NCI-H1417 (cell line): ENCODE results near the gene SLC2A4RG.

Experiments used
- DNase-seq, 3 experiments: peaks; one replicate each; lab custom pipeline; 2025; lab: John Stamatoyannopoulos, UW

Gene SLC2A4RG

GRCh38 chr20:63752411-63753101, 13.0 kb downstream of the SLC2A4RG start:
- DNase-seq: peak in 1 of 3 experiments; percentile 53

- no peak for DNase-seq
Observed at GRCh38 chr20:63753381-63753780, 13.8 kb downstream of the SLC2A4RG start.

- DNase-seq: no peak
Observed at GRCh38 chr20:63754008-63754407, 14.4 kb downstream of the SLC2A4RG start.

- DNase-seq: no peak
Observed at GRCh38 chr20:63755933-63756647, 16.5 kb downstream of the SLC2A4RG start.

- DNase-seq: no peak
Observed at GRCh38 chr20:63756648-63756991, 17.0 kb downstream of the SLC2A4RG start.

- no peak for DNase-seq
Observed at GRCh38 chr20:63758152-63758551, 18.6 kb downstream of the SLC2A4RG start.

- no peak for DNase-seq
Observed at GRCh38 chr20:63759377-63759901, 19.9 kb downstream of the SLC2A4RG start.

- DNase-seq: no peak
Observed at GRCh38 chr20:63765082-63765873, 25.7 kb downstream of the SLC2A4RG start.

- DNase-seq: no peak
Observed at GRCh38 chr20:63765902-63766301, 26.3 kb downstream of the SLC2A4RG start.

GRCh38 chr20:63766695-63767426, 27.3 kb downstream of the SLC2A4RG start:
- no peak for DNase-seq

- no peak for DNase-seq
Observed at GRCh38 chr20:63767456-63767855, 27.9 kb downstream of the SLC2A4RG start.

GRCh38 chr20:63767886-63768285, 28.3 kb downstream of the SLC2A4RG start:
- peak in 2 of 3 experiments; percentile 17 to 68 for DNase-seq

- DNase-seq: no peak
Observed at GRCh38 chr20:63768591-63769515, 29.3 kb downstream of the SLC2A4RG start.

- DNase-seq: no peak
Observed at GRCh38 chr20:63769891-63770474, 30.4 kb downstream of the SLC2A4RG start.

GRCh38 chr20:63771046-63771707, 31.6 kb downstream of the SLC2A4RG start:
- DNase-seq: no peak

- DNase-seq: no peak
Observed at GRCh38 chr20:63772781-63773518, 33.4 kb downstream of the SLC2A4RG start.

GRCh38 chr20:63773571-63774241, 34.1 kb downstream of the SLC2A4RG start:
- no peak for DNase-seq

GRCh38 chr20:63774306-63774705, 34.7 kb downstream of the SLC2A4RG start:
- no peak for DNase-seq
